Fibroblast of mammary gland (primary cell): ENCODE data around the gene CDYL.

Experiments used
- DNase-seq: peaks from one replicate; pipeline ENCODE4 v3.0.0-alpha.2; 2010; ENCODE audit warnings: low read depth
- H3K4me3 ChIP-seq: 2 replicates; pipeline ENCODE4 v1.5.1; 2011; ENCODE audit warnings: low read depth, mild to moderate bottlenecking, low read length, moderate library complexity; ENCODE audit not compliant: control insufficient read depth
- TF ChIP-seq, protein P1 (sequence below): conservative IDR thresholded peaks from 2 replicates; pipeline ENCODE4 v1.5.1; 2011; ENCODE audit warnings: low read depth, low read length, inconsistent platforms; ENCODE audit not compliant: control insufficient read depth, insufficient read depth

Gene CDYL

GRCh38 chr6:4777394-4777935 is 1.3 kb downstream of the CDYL start:
- TF ChIP-seq, protein P1, sequence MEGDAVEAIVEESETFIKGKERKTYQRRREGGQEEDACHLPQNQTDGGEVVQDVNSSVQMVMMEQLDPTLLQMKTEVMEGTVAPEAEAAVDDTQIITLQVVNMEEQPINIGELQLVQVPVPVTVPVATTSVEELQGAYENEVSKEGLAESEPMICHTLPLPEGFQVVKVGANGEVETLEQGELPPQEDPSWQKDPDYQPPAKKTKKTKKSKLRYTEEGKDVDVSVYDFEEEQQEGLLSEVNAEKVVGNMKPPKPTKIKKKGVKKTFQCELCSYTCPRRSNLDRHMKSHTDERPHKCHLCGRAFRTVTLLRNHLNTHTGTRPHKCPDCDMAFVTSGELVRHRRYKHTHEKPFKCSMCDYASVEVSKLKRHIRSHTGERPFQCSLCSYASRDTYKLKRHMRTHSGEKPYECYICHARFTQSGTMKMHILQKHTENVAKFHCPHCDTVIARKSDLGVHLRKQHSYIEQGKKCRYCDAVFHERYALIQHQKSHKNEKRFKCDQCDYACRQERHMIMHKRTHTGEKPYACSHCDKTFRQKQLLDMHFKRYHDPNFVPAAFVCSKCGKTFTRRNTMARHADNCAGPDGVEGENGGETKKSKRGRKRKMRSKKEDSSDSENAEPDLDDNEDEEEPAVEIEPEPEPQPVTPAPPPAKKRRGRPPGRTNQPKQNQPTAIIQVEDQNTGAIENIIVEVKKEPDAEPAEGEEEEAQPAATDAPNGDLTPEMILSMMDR: no peak
- peak overlapping the region; percentile 69 for H3K4me3 ChIP-seq
- DNase-seq: no peak

- DNase-seq: peak; percentile 42
- TF ChIP-seq, protein P1: no peak
- H3K4me3 ChIP-seq: no peak overlapping the region
Observed at GRCh38 chr6:4778086-4778485, 1.9 kb downstream of the CDYL start.

- TF ChIP-seq, protein P1: no peak
- DNase-seq: peak; percentile 70
- H3K4me3 ChIP-seq: no peak overlapping the region
Observed at GRCh38 chr6:4780360-4780812, 4.2 kb downstream of the CDYL start.

GRCh38 chr6:4781426-4781825 is 5.2 kb downstream of the CDYL start:
- no peak for DNase-seq
- no peak overlapping the region for H3K4me3 ChIP-seq

GRCh38 chr6:4781967-4782575 is 5.9 kb downstream of the CDYL start:
- no peak for DNase-seq
- no peak overlapping the region for H3K4me3 ChIP-seq
- TF ChIP-seq, protein P1: no peak

More at GRCh38 chr6:4781426-4781825, 5.2 kb downstream of the CDYL start:
- TF ChIP-seq, protein P1: no peak

- TF ChIP-seq, protein P1: no peak
- H3K4me3 ChIP-seq: no peak overlapping the region
- no peak for DNase-seq
Observed at GRCh38 chr6:4786996-4787395, 10.8 kb downstream of the CDYL start.
